ENCODE measurements around the gene SLC7A6OS. TPM values are rescaled to one million over a fixed set of nuclear protein-coding genes. Genes with fewer than 3 reads are reported as not detected.

Gene SLC7A6OS
- 12.4 TPM for total RNA-seq
- long read RNA-seq, full-length matches to known transcripts, result 7 of 11 reads
- long read RNA-seq, partial matches to known transcripts, result 1 of 11 reads
- long read RNA-seq, other reads (novel, unspliced or antisense), result 3 of 11 reads

DNA sequence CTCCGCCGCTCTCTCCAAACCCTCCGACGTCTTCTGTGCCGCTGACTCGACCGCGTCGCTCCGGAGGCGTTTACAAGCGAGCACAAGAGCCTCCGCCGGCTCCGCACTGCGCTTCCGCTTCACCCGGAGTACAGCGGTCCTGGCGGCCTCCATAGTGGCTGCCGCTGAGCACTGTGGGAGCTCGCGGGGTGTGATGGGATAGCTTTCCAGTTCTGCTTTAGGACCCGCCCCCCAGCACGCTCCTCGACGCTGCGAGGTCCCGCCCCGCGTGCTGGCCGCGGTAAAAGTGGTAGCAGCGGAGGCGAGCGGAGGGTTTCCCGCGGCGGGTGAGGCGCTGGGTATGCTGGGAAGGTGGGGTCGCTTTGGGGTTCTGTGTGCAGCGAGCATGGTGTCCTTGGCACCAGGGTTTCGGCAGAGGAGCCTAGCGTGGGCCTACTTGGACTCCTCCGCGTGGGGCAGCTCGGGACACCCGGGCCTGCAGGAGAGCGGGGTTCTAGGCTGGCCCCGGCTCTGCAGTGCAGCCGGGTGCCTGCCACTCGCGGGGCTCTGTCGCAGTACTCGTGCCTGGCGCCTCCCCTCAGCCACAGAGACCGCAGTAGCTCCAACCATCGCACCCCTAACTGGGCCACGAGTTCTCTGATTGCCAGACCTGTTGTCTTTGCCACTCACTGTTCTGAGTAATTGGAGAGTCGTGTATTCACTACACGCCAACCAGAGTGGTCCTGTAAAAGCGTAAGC is at the start of gene SLC7A6OS, which contains the start of gene PRMT7:
Gene SLC7A6OS, minus strand, starts transcription at position 173 of the 738 bp plus-strand sequence. Its CDS starts 20 bp downstream, at position 153.
Gene PRMT7, plus strand, starts transcription at position 246 of the 738 bp plus-strand sequence. CDS start 4,961 bp downstream, outside the sequence.
- intact Hi-C loops (cut with DNase I), result loop anchor here (2.0 to 5.0 kb wide), 2 partner anchors 46 to 64 kb away; partner anchors contain the start of genes PLA2G15 and SLC7A6
- peak; percentile 100 for ATAC-seq
- peak; percentile 97 for DNase-seq (ENCODE audit: missing footprints)

GRCh38 chr16:68359398-68360191 is 48.8 kb upstream of the SLC7A6OS start:
- ATAC-seq, result no peak
- peak; percentile 57 for DNase-seq (ENCODE audit: missing footprints)
- intact Hi-C loops (cut with DNase I), result no loop called here

DNA sequence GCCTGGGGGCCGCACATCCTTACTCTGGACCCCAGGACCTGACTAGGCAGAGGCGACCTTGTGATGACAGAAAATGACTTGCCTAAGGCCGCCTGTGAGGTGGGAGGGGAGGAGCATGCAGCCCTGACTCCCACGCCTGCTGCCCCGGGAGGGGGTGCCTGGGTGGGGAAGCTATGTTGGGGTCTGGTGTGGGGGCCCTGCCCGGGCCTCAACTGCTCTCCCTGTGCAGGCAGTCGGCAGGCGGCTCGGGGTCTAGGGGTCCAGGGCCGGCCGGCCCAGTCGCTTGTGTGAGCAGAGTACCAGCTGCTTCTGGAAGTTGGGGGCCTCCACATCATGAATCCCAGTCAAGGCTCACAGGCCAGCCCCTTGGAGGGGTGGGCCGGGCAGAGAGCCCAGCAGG is 48.2 kb upstream of the SLC7A6OS start:
- no peak for ATAC-seq
- peak; percentile 62 for DNase-seq (ENCODE audit: missing footprints)
- intact Hi-C loops (cut with DNase I), result no loop called here

GRCh38 chr16:68357923-68358322 is 47.2 kb upstream of the SLC7A6OS start:
- intact Hi-C loops (cut with DNase I), result no loop called here
- DNase-seq (ENCODE audit: missing footprints) (peak; percentile 13), ATAC-seq (no peak)

DNA sequence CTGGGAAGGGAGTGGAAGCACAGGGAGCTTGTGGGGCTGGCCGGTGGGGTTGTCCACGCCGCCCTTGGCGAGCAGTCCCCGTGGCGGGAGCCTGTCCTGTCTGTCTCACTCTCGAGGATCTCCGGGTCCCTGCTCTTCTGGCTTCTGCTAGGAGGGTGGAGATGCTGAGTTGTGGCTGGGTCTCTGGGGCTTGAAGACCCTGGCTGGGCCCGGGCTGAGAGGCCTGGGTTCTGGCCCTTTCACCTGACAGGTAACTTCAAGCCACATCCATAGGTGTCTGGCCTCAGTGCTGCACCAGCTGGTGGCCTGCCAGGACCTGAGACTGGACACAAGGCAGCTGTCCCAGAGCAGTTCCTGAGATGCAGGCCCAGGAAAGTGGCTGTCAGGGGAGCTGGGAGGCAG is 46.8 kb upstream of the SLC7A6OS start:
- DNase-seq (ENCODE audit: missing footprints) (peak; percentile 4), ATAC-seq (no peak)
- intact Hi-C loops (cut with DNase I), result no loop called here

- intact Hi-C loops (cut with DNase I), result no loop called here
- ATAC-seq (no peak), DNase-seq (ENCODE audit: missing footprints) (peak; percentile 18)
Observed at GRCh38 chr16:68356919-68357286, 46.2 kb upstream of the SLC7A6OS start.

DNA sequence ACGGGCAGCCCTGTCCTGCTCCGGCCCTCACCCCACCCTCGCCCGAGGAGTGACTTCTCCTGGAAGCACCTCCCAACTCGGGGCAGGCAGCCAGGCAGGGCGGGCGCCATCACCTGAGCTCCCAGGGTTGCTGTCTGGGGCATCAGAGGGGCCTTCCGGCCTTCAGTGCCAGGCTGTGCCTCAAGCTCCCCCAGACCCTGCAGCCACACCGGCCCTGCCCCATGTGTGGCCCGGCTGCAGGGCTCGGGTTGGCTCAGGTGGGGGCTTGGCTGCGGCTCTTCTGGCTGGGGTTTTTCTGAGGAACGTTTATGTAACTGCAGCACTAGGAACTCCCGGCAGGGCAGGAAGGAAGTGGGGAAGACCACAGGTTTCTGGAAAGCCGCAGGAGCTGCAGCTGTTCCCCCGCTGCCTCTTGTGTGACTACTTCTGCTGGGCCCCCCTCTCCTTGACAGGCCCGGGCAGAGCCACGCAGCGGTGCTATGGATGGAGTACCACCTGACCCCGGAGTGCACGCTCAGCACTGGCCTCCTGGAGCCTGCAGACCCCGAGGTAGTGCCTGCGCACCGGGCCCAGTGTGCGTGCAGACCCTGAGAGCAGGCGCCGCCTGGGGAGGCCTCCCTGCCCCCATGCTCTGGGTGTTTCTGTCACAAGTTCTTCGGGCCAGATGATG is 45.6 kb upstream of the SLC7A6OS start:
- peak; percentile 16 for ATAC-seq
- DNase-seq (ENCODE audit: missing footprints), result peak; percentile 59
- intact Hi-C loops (cut with DNase I), result no loop called here

- intact Hi-C loops (cut with DNase I), result no loop called here
- ATAC-seq (no peak), DNase-seq (ENCODE audit: missing footprints) (peak; percentile 65)
Observed at GRCh38 chr16:68355447-68356248, 44.9 kb upstream of the SLC7A6OS start.

- intact Hi-C loops (cut with DNase I), result no loop called here
- DNase-seq (ENCODE audit: missing footprints) (peak; percentile 54), ATAC-seq (no peak)
Observed at GRCh38 chr16:68354816-68355215, 44.1 kb upstream of the SLC7A6OS start.

GRCh38 chr16:68353366-68353765 is 42.6 kb upstream of the SLC7A6OS start:
- DNase-seq (ENCODE audit: missing footprints) (peak; percentile 33), ATAC-seq (no peak)
- intact Hi-C loops (cut with DNase I), result no loop called here

DNA sequence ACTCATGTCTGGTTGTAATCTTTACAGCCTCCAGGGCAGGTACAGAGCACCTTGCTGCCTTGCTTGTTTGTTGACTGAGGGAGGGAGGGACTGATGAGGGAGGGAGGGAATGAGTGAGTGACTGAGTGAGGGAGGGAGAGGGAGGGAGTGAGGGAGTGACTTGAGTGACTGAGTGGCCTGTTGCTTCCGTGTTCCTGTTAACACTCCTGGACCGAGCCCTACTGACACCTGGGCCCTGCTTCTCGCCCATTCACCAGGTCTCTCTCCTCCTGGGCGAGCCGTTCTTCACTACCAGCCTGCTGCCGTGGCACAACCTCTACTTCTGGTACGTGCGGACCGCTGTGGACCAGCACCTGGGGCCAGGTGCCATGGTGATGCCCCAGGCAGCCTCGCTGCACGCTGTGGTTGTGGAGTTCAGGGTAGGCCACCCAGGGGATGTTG is 41.3 kb upstream of the SLC7A6OS start:
- no peak for ATAC-seq
- DNase-seq (ENCODE audit: missing footprints), result peak; percentile 13

GRCh38 chr16:68351463-68351862 is 40.7 kb upstream of the SLC7A6OS start:
- peak; percentile 68 for DNase-seq (ENCODE audit: missing footprints)
- ATAC-seq, result no peak
- intact Hi-C loops (cut with DNase I), result no loop called here

More for the DNA sequence above, 41.3 kb upstream of the SLC7A6OS start:
- intact Hi-C loops (cut with DNase I), result no loop called here

GRCh38 chr16:68350813-68351350 is 40.1 kb upstream of the SLC7A6OS start:
- DNase-seq (ENCODE audit: missing footprints), result peak; percentile 14
- intact Hi-C loops (cut with DNase I), result no loop called here
- ATAC-seq, result no peak

- DNase-seq (ENCODE audit: missing footprints), result no peak
- no peak for ATAC-seq
- intact Hi-C loops (cut with DNase I), result no loop called here
Observed at GRCh38 chr16:68349838-68350410, 39.2 kb upstream of the SLC7A6OS start.

GRCh38 chr16:68348639-68349445 is 38.1 kb upstream of the SLC7A6OS start:
- ATAC-seq (no peak), DNase-seq (ENCODE audit: missing footprints) (peak; percentile 60)
- intact Hi-C loops (cut with DNase I), result no loop called here

- ATAC-seq (no peak), DNase-seq (ENCODE audit: missing footprints) (no peak)
- intact Hi-C loops (cut with DNase I), result no loop called here
Observed at GRCh38 chr16:68347605-68348004, 36.9 kb upstream of the SLC7A6OS start.
